Stimulated activated CD8-positive, alpha-beta memory T cell treated with anti-CD3 and anti-CD28 coated beads, Interleukin-7, amount 100 ng/mL, for 24 hours (primary cell): ENCODE results near the gene TMEM179.
A peak's percentile ranks its signal among the peaks of the same experiment; 100 is the strongest.
"Not testable (repeated sequence)": the region's sequence is repeated elsewhere in the genome, so short reads cannot be mapped to it uniquely, and the experiment has no call there.

ENCODE experiments used
- DNase-seq: peaks from one replicate; pipeline ENCODE4 v3.0.0-alpha.2; 2020; ENCODE audit warnings: low read depth

TMEM179 gene

GRCh38 chr14:104604458-104605449 is at the start of gene TMEM179:
TMEM179 (minus strand) TSS chr14:104604772; CDS start chr14:104604741, 31 bp downstream.
- no peak for DNase-seq

- no peak for DNase-seq
Measured at GRCh38 chr14:104654119-104654518, 49.5 kb upstream of the TMEM179 start.

- not testable (repeated sequence) for DNase-seq
Measured at GRCh38 chr14:104653130-104653920, 48.8 kb upstream of the TMEM179 start.

GRCh38 chr14:104652386-104652785 is 47.8 kb upstream of the TMEM179 start:
- DNase-seq, result no peak

- DNase-seq, result no peak
Measured at GRCh38 chr14:104651876-104652260, 47.3 kb upstream of the TMEM179 start.

- DNase-seq, result no peak
Measured at GRCh38 chr14:104650981-104651875, 46.7 kb upstream of the TMEM179 start.

- peak; percentile 49 for DNase-seq
Measured at GRCh38 chr14:104650057-104650980, 45.7 kb upstream of the TMEM179 start.

GRCh38 chr14:104647467-104648043 is 43.0 kb upstream of the TMEM179 start:
- no peak for DNase-seq

- no peak for DNase-seq
Measured at GRCh38 chr14:104644656-104645378, 40.2 kb upstream of the TMEM179 start.

- DNase-seq, result no peak
Measured at GRCh38 chr14:104644091-104644635, 39.6 kb upstream of the TMEM179 start.

GRCh38 chr14:104643306-104643705 is 38.7 kb upstream of the TMEM179 start:
- no peak for DNase-seq

GRCh38 chr14:104642540-104642868 is 37.9 kb upstream of the TMEM179 start:
- DNase-seq, result no peak

GRCh38 chr14:104641753-104642539 is 37.4 kb upstream of the TMEM179 start:
- DNase-seq, result no peak

GRCh38 chr14:104640681-104641080 is 36.1 kb upstream of the TMEM179 start:
- no peak for DNase-seq

GRCh38 chr14:104639885-104640548 is 35.4 kb upstream of the TMEM179 start:
- peak; percentile 8 for DNase-seq

GRCh38 chr14:104639471-104639870 is 34.9 kb upstream of the TMEM179 start:
- no peak for DNase-seq

GRCh38 chr14:104638927-104639450 is 34.4 kb upstream of the TMEM179 start:
- DNase-seq, result no peak

GRCh38 chr14:104638190-104638589 is 33.6 kb upstream of the TMEM179 start:
- DNase-seq, result no peak
